ENCODE data around the gene BEND3. TPM values are rescaled to one million over a fixed set of nuclear protein-coding genes. Genes with fewer than 3 reads are reported as not detected.
A peak's percentile ranks its signal among the peaks of the same experiment; 100 is the strongest.
"Not testable (repeated sequence)": the region's sequence is repeated elsewhere in the genome, so short reads cannot be mapped to it uniquely, and the experiment has no call there.

BEND3 gene
- polyA plus RNA-seq, 2 donors, result 0.73 to 0.82 TPM

- WGBS, 2 donors, result 91 to 92% methylated on average over 4 of the region's 4 CpGs
- no peaks in the 10 kb centered on the region for H3K9me3 ChIP-seq (ENCODE audit: control insufficient read depth in 2 of 2, insufficient read depth in 1 of 2, low read depth in 1 of 2, low read length in 1 of 2)
- no peaks in the 10 kb centered on the region for H3K27me3 ChIP-seq (ENCODE audit: control insufficient read depth in 1 of 2, insufficient read depth in 2 of 2, low read length in 2 of 2)
- H3K36me3 ChIP-seq (ENCODE audit: control insufficient read depth in 2 of 2, insufficient read depth in 2 of 2, low read length in 1 of 2), result no peaks in the 10 kb centered on the region
- H3K27ac ChIP-seq (ENCODE audit: low read depth in 2 of 2, low read length in 1 of 2), result no peak overlapping the region
- no peak overlapping the region for H3K4me3 ChIP-seq (ENCODE audit: low read depth in 1 of 2, low read length in 2 of 2)
- no peaks in the 10 kb centered on the region for H3K4me1 ChIP-seq (ENCODE audit: control insufficient read depth in 2 of 2, insufficient read depth in 2 of 2, low read length in 1 of 2)
Observed at GRCh38 chr6:107122748-107123147, 7.4 kb upstream of the BEND3 start.

DNA sequence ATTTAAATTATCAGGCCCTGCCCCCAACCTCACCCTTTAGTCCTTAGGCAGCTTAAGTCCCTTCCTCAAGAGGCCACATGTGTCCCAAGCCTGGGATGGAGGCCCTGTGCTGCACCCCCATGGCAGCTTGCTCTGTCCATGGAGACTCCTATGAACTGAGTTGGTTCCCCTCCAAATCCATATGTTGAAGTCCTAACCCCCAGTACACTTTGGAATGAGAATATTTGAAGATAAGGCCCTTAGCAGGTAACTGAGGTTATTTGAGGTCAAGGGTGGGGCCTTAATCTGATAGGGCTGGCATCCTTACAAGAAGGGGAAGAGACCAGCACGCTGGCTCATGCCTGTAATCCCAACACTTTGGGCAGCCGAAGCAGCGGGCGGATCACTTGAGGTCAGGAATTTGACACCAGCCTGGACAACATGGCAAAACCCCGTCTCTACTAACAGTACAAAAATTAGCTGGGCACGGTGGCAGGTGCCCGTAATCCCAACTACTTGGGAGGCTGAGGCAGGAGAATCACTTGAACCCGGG lies 6.7 kb upstream of the BEND3 start:
- Histone ChIP-seq H3K4me3 (ENCODE audit: low read depth in 1 of 2, low read length in 2 of 2) (no peak overlapping the region), H3K27me3 (ENCODE audit: control insufficient read depth in 1 of 2, insufficient read depth in 2 of 2, low read length in 2 of 2) (no peaks in the 10 kb centered on the region), H3K36me3 (ENCODE audit: control insufficient read depth in 2 of 2, insufficient read depth in 2 of 2, low read length in 1 of 2) (no peaks in the 10 kb centered on the region), H3K4me1 (ENCODE audit: control insufficient read depth in 2 of 2, insufficient read depth in 2 of 2, low read length in 1 of 2) (no peaks in the 10 kb centered on the region), H3K27ac (ENCODE audit: low read depth in 2 of 2, low read length in 1 of 2) (no peak overlapping the region), H3K9me3 (ENCODE audit: control insufficient read depth in 2 of 2, insufficient read depth in 1 of 2, low read depth in 1 of 2, low read length in 1 of 2) (no peaks in the 10 kb centered on the region)
- 81 to 84% methylated on average over 8 of the region's 8 CpGs for WGBS, 2 donors

DNA sequence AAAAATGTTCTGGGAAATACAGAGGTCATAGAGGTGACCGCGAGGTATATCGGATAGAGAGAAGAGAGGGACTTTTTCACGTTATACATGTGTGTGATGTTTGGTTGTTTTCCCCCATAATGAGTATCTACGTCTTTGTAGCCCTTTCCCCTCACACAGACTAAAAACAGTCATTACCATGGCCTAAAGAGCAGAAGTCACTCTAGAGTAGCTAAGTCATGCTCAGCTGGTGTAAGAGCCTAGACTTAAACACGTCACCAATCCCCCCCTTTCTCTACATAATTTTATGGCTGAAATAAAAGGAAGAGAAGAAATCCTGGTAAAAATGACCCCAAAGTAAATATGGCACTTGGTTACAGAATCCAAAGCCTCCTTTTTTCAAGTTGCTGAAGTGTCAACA lies 6.0 kb upstream of the BEND3 start:
- Histone ChIP-seq H3K9me3 (ENCODE audit: control insufficient read depth in 2 of 2, insufficient read depth in 1 of 2, low read depth in 1 of 2, low read length in 1 of 2) (no peaks in the 10 kb centered on the region), H3K4me1 (ENCODE audit: control insufficient read depth in 2 of 2, insufficient read depth in 2 of 2, low read length in 1 of 2) (no peaks in the 10 kb centered on the region), H3K27ac (ENCODE audit: low read depth in 2 of 2, low read length in 1 of 2) (no peak overlapping the region), H3K36me3 (ENCODE audit: control insufficient read depth in 2 of 2, insufficient read depth in 2 of 2, low read length in 1 of 2) (no peaks in the 10 kb centered on the region), H3K4me3 (ENCODE audit: low read depth in 1 of 2, low read length in 2 of 2) (no peak overlapping the region), H3K27me3 (ENCODE audit: control insufficient read depth in 1 of 2, insufficient read depth in 2 of 2, low read length in 2 of 2) (no peaks in the 10 kb centered on the region)
- WGBS, 2 donors, result 94 to 96% methylated on average over 6 of the region's 6 CpGs

- 95 to 97% methylated on average over 4 of the region's 4 CpGs for WGBS, 2 donors
Observed at GRCh38 chr6:107120404-107120803, 5.1 kb upstream of the BEND3 start.

GRCh38 chr6:107118976-107119375 lies 3.7 kb upstream of the BEND3 start:
- 81 to 86% methylated on average over 2 of the region's 2 CpGs for WGBS, 2 donors
- Histone ChIP-seq H3K27ac (ENCODE audit: low read depth in 2 of 2, low read length in 1 of 2) (no peak overlapping the region), H3K36me3 (ENCODE audit: control insufficient read depth in 2 of 2, insufficient read depth in 2 of 2, low read length in 1 of 2) (no peaks in the 10 kb centered on the region), H3K4me3 (ENCODE audit: low read depth in 1 of 2, low read length in 2 of 2) (no peak overlapping the region), H3K27me3 (ENCODE audit: control insufficient read depth in 1 of 2, insufficient read depth in 2 of 2, low read length in 2 of 2) (no peaks in the 10 kb centered on the region), H3K9me3 (ENCODE audit: control insufficient read depth in 2 of 2, insufficient read depth in 1 of 2, low read depth in 1 of 2, low read length in 1 of 2) (no peaks in the 10 kb centered on the region), H3K4me1 (ENCODE audit: control insufficient read depth in 2 of 2, insufficient read depth in 2 of 2, low read length in 1 of 2) (no peaks in the 10 kb centered on the region)

More at GRCh38 chr6:107120404-107120803, 5.1 kb upstream of the BEND3 start:
- Histone ChIP-seq H3K9me3 (ENCODE audit: control insufficient read depth in 2 of 2, insufficient read depth in 1 of 2, low read depth in 1 of 2, low read length in 1 of 2) (no peaks in the 10 kb centered on the region), H3K36me3 (ENCODE audit: control insufficient read depth in 2 of 2, insufficient read depth in 2 of 2, low read length in 1 of 2) (no peaks in the 10 kb centered on the region), H3K27me3 (ENCODE audit: control insufficient read depth in 1 of 2, insufficient read depth in 2 of 2, low read length in 2 of 2) (no peaks in the 10 kb centered on the region), H3K4me3 (ENCODE audit: low read depth in 1 of 2, low read length in 2 of 2) (no peak overlapping the region), H3K4me1 (ENCODE audit: control insufficient read depth in 2 of 2, insufficient read depth in 2 of 2, low read length in 1 of 2) (no peaks in the 10 kb centered on the region), H3K27ac (ENCODE audit: low read depth in 2 of 2, low read length in 1 of 2) (no peak overlapping the region)

GRCh38 chr6:107118540-107118939 lies 3.2 kb upstream of the BEND3 start:
- H3K36me3 ChIP-seq (ENCODE audit: control insufficient read depth in 2 of 2, insufficient read depth in 2 of 2, low read length in 1 of 2); H3K4me1 ChIP-seq (ENCODE audit: control insufficient read depth in 2 of 2, insufficient read depth in 2 of 2, low read length in 1 of 2); H3K4me3 ChIP-seq (ENCODE audit: low read depth in 1 of 2, low read length in 2 of 2); H3K27ac ChIP-seq (ENCODE audit: low read depth in 2 of 2, low read length in 1 of 2); H3K27me3 ChIP-seq (ENCODE audit: control insufficient read depth in 1 of 2, insufficient read depth in 2 of 2, low read length in 2 of 2); H3K9me3 ChIP-seq (ENCODE audit: control insufficient read depth in 2 of 2, insufficient read depth in 1 of 2, low read depth in 1 of 2, low read length in 1 of 2): not testable (repeated sequence)
- WGBS, 2 donors, result 90 to 93% methylated on average over 9 of the region's 9 CpGs

DNA sequence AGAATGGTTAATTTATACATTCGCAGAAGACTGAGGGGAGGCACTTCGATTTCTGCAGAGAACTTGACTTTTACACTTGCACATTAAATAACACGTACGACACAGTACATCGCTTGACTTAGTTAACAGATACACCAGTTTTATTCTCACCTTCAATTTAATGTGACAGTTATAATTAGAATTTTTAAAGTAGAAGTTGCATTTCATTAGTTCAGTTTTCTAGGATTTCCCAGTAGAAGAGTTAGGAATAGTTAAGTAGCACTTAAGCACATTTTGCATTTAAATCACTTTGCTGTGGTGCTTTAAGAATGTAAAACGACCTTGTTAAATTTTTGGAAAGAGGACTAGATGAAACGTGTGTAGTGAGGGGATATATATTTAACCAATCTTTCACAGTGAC lies 1.6 kb upstream of the BEND3 start:
- H3K4me3 ChIP-seq (ENCODE audit: low read depth in 1 of 2, low read length in 2 of 2), result no peak overlapping the region
- no peaks in the 10 kb centered on the region for H3K4me1 ChIP-seq (ENCODE audit: control insufficient read depth in 2 of 2, insufficient read depth in 2 of 2, low read length in 1 of 2)
- no peaks in the 10 kb centered on the region for H3K9me3 ChIP-seq (ENCODE audit: control insufficient read depth in 2 of 2, insufficient read depth in 1 of 2, low read depth in 1 of 2, low read length in 1 of 2)
- H3K27me3 ChIP-seq (ENCODE audit: control insufficient read depth in 1 of 2, insufficient read depth in 2 of 2, low read length in 2 of 2), result no peaks in the 10 kb centered on the region
- WGBS, 2 donors, result 36 to 41% methylated on average over 7 of the region's 7 CpGs
- H3K27ac ChIP-seq (ENCODE audit: low read depth in 2 of 2, low read length in 1 of 2), result no peak overlapping the region
- H3K36me3 ChIP-seq (ENCODE audit: control insufficient read depth in 2 of 2, insufficient read depth in 2 of 2, low read length in 1 of 2), result no peaks in the 10 kb centered on the region

GRCh38 chr6:107116328-107116892 lies 1.1 kb upstream of the BEND3 start:
- peak overlapping the region in 1 of 2 donors; percentile 80 for H3K4me3 ChIP-seq (ENCODE audit: low read depth in 1 of 2, low read length in 2 of 2)
- 2% methylated on average over 15 of the region's 15 CpGs for WGBS, 2 donors
- no peak overlapping the region for H3K27ac ChIP-seq (ENCODE audit: low read depth in 2 of 2, low read length in 1 of 2)
- no peaks in the 10 kb centered on the region for H3K36me3 ChIP-seq (ENCODE audit: control insufficient read depth in 2 of 2, insufficient read depth in 2 of 2, low read length in 1 of 2)
- no peaks in the 10 kb centered on the region for H3K27me3 ChIP-seq (ENCODE audit: control insufficient read depth in 1 of 2, insufficient read depth in 2 of 2, low read length in 2 of 2)
- no peaks in the 10 kb centered on the region for H3K4me1 ChIP-seq (ENCODE audit: control insufficient read depth in 2 of 2, insufficient read depth in 2 of 2, low read length in 1 of 2)
- no peaks in the 10 kb centered on the region for H3K9me3 ChIP-seq (ENCODE audit: control insufficient read depth in 2 of 2, insufficient read depth in 1 of 2, low read depth in 1 of 2, low read length in 1 of 2)

GRCh38 chr6:107115695-107116327 lies 496 bp upstream of the BEND3 start:
- Histone ChIP-seq H3K9me3 (ENCODE audit: control insufficient read depth in 2 of 2, insufficient read depth in 1 of 2, low read depth in 1 of 2, low read length in 1 of 2) (no peaks in the 10 kb centered on the region), H3K27ac (ENCODE audit: low read depth in 2 of 2, low read length in 1 of 2) (no peak overlapping the region), H3K4me1 (ENCODE audit: control insufficient read depth in 2 of 2, insufficient read depth in 2 of 2, low read length in 1 of 2) (no peaks in the 10 kb centered on the region), H3K4me3 (ENCODE audit: low read depth in 1 of 2, low read length in 2 of 2) (peak overlapping the region; percentile 60 to 80), H3K27me3 (ENCODE audit: control insufficient read depth in 1 of 2, insufficient read depth in 2 of 2, low read length in 2 of 2) (no peaks in the 10 kb centered on the region), H3K36me3 (ENCODE audit: control insufficient read depth in 2 of 2, insufficient read depth in 2 of 2, low read length in 1 of 2) (no peaks in the 10 kb centered on the region)
- 0 to 1% methylated on average over 39 to 45 of the region's 45 CpGs for WGBS, 2 donors

Measured in esophagus (tissue), 2 donors.